H1 (cell line): Measurements from ENCODE around the gene GALNT15. TPM values are rescaled to one million over a fixed set of nuclear protein-coding genes. Genes with fewer than 3 reads are reported as not detected.

Experiments
- CTCF ChIA-PET: fragments of 300-600 bp; sonication (Branson Sonifier 250); formaldehyde crosslinking; loops from one replicate; lab custom pipeline; 2021; ENCODE audit not compliant: partially characterized antibody; lab: Charles Lee
- POLR2A ChIA-PET: fragments of 300-600 bp; sonication (Branson Sonifier 250); formaldehyde crosslinking; loops from one replicate; lab custom pipeline; 2021; ENCODE audit warnings: inconsistent platforms; ENCODE audit not compliant: partially characterized antibody; lab: Charles Lee
- DNase-seq, 2 experiments: peaks; one replicate each; pipeline versions ENCODE4 v3.0.0 to v3.0.0-alpha.2; 2010 to 2022; ENCODE audit warnings: low spot score in 2 of 2, low read depth in 1 of 2, mixed read lengths in 1 of 2
- FAIRE-seq: peaks from 2 replicates; lab custom pipeline; 2011; peaks lifted over from hg19 to GRCh38; lab: Jason Lieb, UNC
- H2AFZ ChIP-seq: 2 replicates; pipeline ENCODE4 v1.8.1; 2012; ENCODE audit warnings: low read length, inconsistent platforms
- H2AK5ac ChIP-seq: 2 replicates; pipeline ENCODE4 v1.6.1; 2013; ENCODE audit warnings: low read depth, low read length
- H2BK120ac ChIP-seq: replicated peaks from 2 replicates; pipeline ENCODE3; 2013; ENCODE audit warnings: low read depth, low read length, inconsistent platforms
- H2BK12ac ChIP-seq: 2 replicates; pipeline ENCODE4 v1.6.1; 2013; ENCODE audit warnings: low read depth, low read length
- H2BK15ac ChIP-seq: 2 replicates; pipeline ENCODE4 v1.6.1; 2013; ENCODE audit warnings: low read length
- H2BK20ac ChIP-seq: 2 replicates; pipeline ENCODE4 v1.6.1; 2013; ENCODE audit warnings: low read length
- H2BK5ac ChIP-seq: 2 replicates; pipeline ENCODE4 v1.6.1; 2013; ENCODE audit warnings: low read depth, low read length
- H3K14ac ChIP-seq: 2 replicates; pipeline ENCODE4 v1.6.1; 2013; ENCODE audit warnings: inconsistent platforms; ENCODE audit not compliant: insufficient read length
- H3K18ac ChIP-seq: 2 replicates; pipeline ENCODE4 v1.6.1; 2013; ENCODE audit warnings: low read length; ENCODE audit errors: extremely low read depth
- H3K23ac ChIP-seq: 2 replicates; pipeline ENCODE4 v1.6.1; 2013; ENCODE audit warnings: inconsistent platforms; ENCODE audit not compliant: insufficient read length
- H3K23me2 ChIP-seq: 2 replicates; pipeline ENCODE4 v1.6.1; 2013; ENCODE audit warnings: low read depth, low read length
- H3K27ac ChIP-seq: 2 replicates; pipeline ENCODE4 v1.6.1; 2011; ENCODE audit warnings: low read depth, low read length, inconsistent platforms
- H3K27me3 ChIP-seq, 4 experiments: replicated peaks in 1 of 4; 1 replicate in 1 of 4; 2 replicates in 3 of 4; pipeline versions ENCODE4 v1.6.1 to v1.8.1; 2011 to 2013; ENCODE audit warnings: low read length in 3 of 4, mild to moderate bottlenecking in 3 of 4, inconsistent platforms in 2 of 4, mixed read lengths in 2 of 4, moderate library complexity in 1 of 4; ENCODE audit not compliant: control insufficient read depth in 3 of 4, insufficient read depth in 3 of 4; ENCODE audit errors: extremely low read depth in 1 of 4
- H3K36me3 ChIP-seq, 4 experiments: 2 replicates each; pipeline versions ENCODE4 v1.6.1 to v1.8.1; 2011 to 2013; ENCODE audit warnings: mild to moderate bottlenecking in 4 of 4, low read length in 3 of 4, moderate library complexity in 2 of 4, control low read depth in 1 of 4, inconsistent platforms in 1 of 4; ENCODE audit not compliant: insufficient read depth in 4 of 4, control insufficient read depth in 2 of 4
- H3K4ac ChIP-seq: replicated peaks from 2 replicates; pipeline ENCODE3; 2013; ENCODE audit warnings: low read length, low read depth, mixed read lengths, inconsistent platforms; ENCODE audit not compliant: insufficient read length
- H3K4me1 ChIP-seq, 4 experiments: replicated peaks in 1 of 4; 1 replicate in 1 of 4; 2 replicates in 3 of 4; pipeline versions ENCODE4 v1.6.1 to v1.8.1; 2011 to 2013; ENCODE audit warnings: low read length in 3 of 4, inconsistent platforms in 2 of 4, mixed read lengths in 1 of 4; ENCODE audit not compliant: insufficient read depth in 4 of 4, control insufficient read depth in 3 of 4
- H3K4me2 ChIP-seq, 2 experiments: 2 replicates each; pipeline versions ENCODE4 v1.6.1 to v1.8.1; 2011 to 2013; ENCODE audit warnings: low read depth in 2 of 2, low read length in 2 of 2, control low read depth in 1 of 2, inconsistent platforms in 1 of 2, mild to moderate bottlenecking in 1 of 2; ENCODE audit not compliant: insufficient read depth in 1 of 2
- H3K4me3 ChIP-seq, 4 experiments: fragments of 200-600, 300-600 bp in 1 of 4; sonication (generic), shearing (Covaris generic), sonication (Bioruptor Twin) in 1 of 4; 2 replicates each; pipeline versions ENCODE4 v1.5.1 to v1.8.1; 2011 to 2016; ENCODE audit warnings: low read length in 4 of 4, low read depth in 3 of 4, control low read depth in 2 of 4, inconsistent platforms in 2 of 4, mild to moderate bottlenecking in 2 of 4, mixed read lengths in 1 of 4, moderate library complexity in 1 of 4; ENCODE audit not compliant: insufficient read depth in 2 of 4; ENCODE audit errors: extremely low read depth in 1 of 4
- H3K56ac ChIP-seq: replicated peaks from 2 replicates; pipeline ENCODE3; 2013; ENCODE audit warnings: low read depth, mild to moderate bottlenecking, mixed read lengths, low read length, inconsistent platforms; ENCODE audit not compliant: insufficient read length
- H3K79me1 ChIP-seq: 2 replicates; pipeline ENCODE4 v1.6.1; 2013; ENCODE audit warnings: low read depth, low read length, control low read depth
- H3K79me2 ChIP-seq, 2 experiments: 2 replicates each; pipeline versions ENCODE4 v1.6.1 to v1.8.1; 2012 to 2013; ENCODE audit warnings: low read length in 2 of 2, mild to moderate bottlenecking in 2 of 2, inconsistent platforms in 1 of 2; ENCODE audit not compliant: insufficient read depth in 2 of 2, control insufficient read depth in 1 of 2
- H3K9ac ChIP-seq, 4 experiments: replicated peaks in 1 of 4; 1 replicate in 1 of 4; 2 replicates in 3 of 4; pipeline versions ENCODE4 v1.6.1 to v1.8.1; 2011 to 2013; ENCODE audit warnings: low read depth in 3 of 4, low read length in 3 of 4, control low read depth in 2 of 4, mild to moderate bottlenecking in 2 of 4, moderate library complexity in 2 of 4, inconsistent platforms in 1 of 4; ENCODE audit errors: extremely low read depth in 1 of 4
- H3K9me3 ChIP-seq, 2 experiments: 2 replicates each; pipeline versions ENCODE4 v1.6.1 to v1.8.1; 2012 to 2013; ENCODE audit warnings: mild to moderate bottlenecking in 2 of 2, moderate library complexity in 2 of 2, control low read depth in 1 of 2, inconsistent platforms in 1 of 2, low read depth in 1 of 2, low read length in 1 of 2, mixed read lengths in 1 of 2; ENCODE audit not compliant: insufficient read depth in 2 of 2
- H4K20me1 ChIP-seq, 2 experiments: replicated peaks in 1 of 2; 2 replicates each; pipeline versions ENCODE3 to v1.8.1; 2011 to 2013; ENCODE audit warnings: inconsistent platforms in 2 of 2, low read length in 2 of 2, mild to moderate bottlenecking in 1 of 2; ENCODE audit not compliant: insufficient read depth in 2 of 2, control insufficient read depth in 1 of 2
- H4K5ac ChIP-seq: 2 replicates; pipeline ENCODE4 v1.6.1; 2013; ENCODE audit warnings: low read length, low read depth, mixed read lengths, inconsistent platforms; ENCODE audit not compliant: insufficient read length
- H4K8ac ChIP-seq: 2 replicates; pipeline ENCODE4 v1.8.0; 2013; ENCODE audit warnings: mild to moderate bottlenecking, moderate library complexity, low read length, inconsistent platforms; ENCODE audit not compliant: insufficient read depth; ENCODE audit errors: extremely low read depth
- H4K91ac ChIP-seq: replicated peaks from 2 replicates; pipeline ENCODE3; 2013; ENCODE audit warnings: low read length, mixed read lengths, inconsistent platforms; ENCODE audit not compliant: insufficient read length
- CBX8 ChIP-seq: fragments of 300-800, 300-1000 bp; sonication (generic); IDR thresholded peaks from 2 replicates; pipeline ENCODE4 v1.7.1; 2016; ENCODE audit warnings: low read depth, low read length, borderline replicate concordance
- CHD2 ChIP-seq: IDR thresholded peaks from 2 replicates; pipeline ENCODE4 v1.6.1; 2012; ENCODE audit warnings: low read length, improper control_type of control experiment
- CTBP2 ChIP-seq: IDR thresholded peaks from 2 replicates; pipeline ENCODE4 v1.7.0; 2011; ENCODE audit warnings: borderline replicate concordance, mild to moderate bottlenecking, moderate library complexity, mixed read lengths, low read length; ENCODE audit not compliant: insufficient read depth, insufficient read length
- FOSL1 ChIP-seq: IDR thresholded peaks from 2 replicates; pipeline ENCODE4 v1.6.1; 2011; ENCODE audit warnings: mild to moderate bottlenecking, low read depth, low read length, moderate library complexity; ENCODE audit not compliant: insufficient read depth
- GTF2F1 ChIP-seq: IDR thresholded peaks from 2 replicates; pipeline ENCODE4 v1.6.1; 2012; ENCODE audit warnings: low read depth, low read length, improper control_type of control experiment, borderline replicate concordance
- JUN ChIP-seq: IDR thresholded peaks from 2 replicates; pipeline ENCODE4 v1.6.1; 2011; ENCODE audit warnings: low read depth, mild to moderate bottlenecking, improper control_type of control experiment, low read length
- JUND ChIP-seq: IDR thresholded peaks from 2 replicates; pipeline ENCODE4 v1.6.1; 2011; ENCODE audit warnings: mild to moderate bottlenecking, improper control_type of control experiment, low read length
- KDM4A ChIP-seq: IDR thresholded peaks from one replicate; pipeline ENCODE4 v1.7.1; 2012; ENCODE audit warnings: low read depth, mild to moderate bottlenecking, moderate library complexity, low read length, inconsistent platforms; ENCODE audit not compliant: severe bottlenecking
- POLR2AphosphoS5 ChIP-seq: IDR thresholded peaks from 2 replicates; pipeline ENCODE4 v1.6.1; 2011; ENCODE audit warnings: low read depth, low read length
- RBBP5 ChIP-seq: IDR thresholded peaks from 2 replicates; pipeline ENCODE4 v1.7.1; 2012; ENCODE audit warnings: low read depth, mild to moderate bottlenecking, inconsistent platforms, low read length, moderate library complexity, borderline replicate concordance
- RFX5 ChIP-seq: IDR thresholded peaks from 2 replicates; pipeline ENCODE4 v1.6.1; 2011; ENCODE audit warnings: low read depth, low read length, improper control_type of control experiment, borderline replicate concordance
- SIN3A ChIP-seq, 2 experiments: IDR thresholded peaks in 1 of 2; conservative IDR thresholded peaks in 1 of 2; 2 replicates each; pipeline ENCODE4 v1.6.1; 2011 to 2012; ENCODE audit warnings: low read length in 2 of 2, improper control_type of control experiment in 1 of 2, low read depth in 1 of 2, mild to moderate bottlenecking in 1 of 2
- SP2 ChIP-seq: IDR thresholded peaks from 2 replicates; pipeline ENCODE4 v1.6.1; 2012; ENCODE audit warnings: mild to moderate bottlenecking, low read length, inconsistent platforms
- SP4 ChIP-seq: IDR thresholded peaks from 2 replicates; pipeline ENCODE4 v1.6.1; 2012; ENCODE audit warnings: low read length, inconsistent platforms
- TAF1 ChIP-seq: IDR thresholded peaks from 2 replicates; pipeline ENCODE4 v1.6.1; 2011; ENCODE audit warnings: mild to moderate bottlenecking, low read depth, low read length
- WGBS, 2 experiments: shearing (Covaris generic) in 1 of 2; methylation state at CpG; one replicate each; pipeline versions ENCODE4 v1.1.6 to v1.1.7; 2013 to 2015; ENCODE audit warnings: low lambda C conversion rate in 2 of 2, mixed read lengths in 2 of 2, inconsistent platforms in 1 of 2, low coverage in 1 of 2, missing lambda C conversion rate in 1 of 2; ENCODE audit not compliant: insufficient replicate concordance in 2 of 2, insufficient coverage in 1 of 2, insufficient read length in 1 of 2; ENCODE audit errors: extremely low coverage in 1 of 2, missing lambda C conversion rate in 1 of 2; 5-methylcytosine and 5-hydroxymethylcytosine counted together
- polyA plus RNA-seq, 7 experiments: library from polyadenylated mRNA; depleted of rRNA in 3 of 7; stranded (reverse) in 5 of 7; unstranded in 2 of 7; fragments of >200 nt in 5 of 7; fragments of 200-250 nt in 2 of 7; gene quantifications; 1 replicate in 5 of 7; 2 replicates in 1 of 7; 4 replicates in 1 of 7; pipeline versions ENCODE4 v1.2.1 to v1.2.3, GENCODE V29; 2011 to 2013; ENCODE audit warnings: missing spikeins in 2 of 7, mixed read lengths in 2 of 7
- total RNA-seq: library from RNA; stranded (reverse); fragmentation: NEBNext Ultra II Directional; extraction: Animal tissue kit (Norgen Biotek cat#: 25700); gene quantifications from 2 replicates; pipeline ENCODE4 v1.2.1, GENCODE V29; 2021

GALNT15 gene
- total and polyA plus RNA-seq, 2 of the 8 experiments (the other 6 are each of a cell fraction or from before 2014, with no cell fraction given): 0.02 TPM; not detected in 1

DNA sequence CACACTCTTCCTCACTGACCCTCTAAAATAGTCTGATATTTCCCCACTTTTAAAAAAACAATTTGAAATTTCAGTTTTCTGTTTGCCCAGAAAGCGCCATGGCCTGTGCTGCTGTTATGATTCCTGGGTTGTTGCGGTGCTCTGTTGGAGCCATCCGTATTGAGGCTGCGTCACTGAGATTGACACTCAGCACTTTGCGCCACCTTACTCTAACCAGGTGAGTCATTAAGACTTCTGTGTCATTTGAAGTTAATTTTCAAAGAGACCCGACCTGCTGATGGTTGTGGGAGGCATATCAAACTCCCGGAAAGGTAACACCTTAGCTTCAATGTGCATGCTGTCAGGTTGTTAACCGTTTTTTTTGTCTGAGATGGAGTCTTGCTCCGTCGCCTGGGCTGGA lies 96.4 kb downstream of the GALNT15 start:
- TF ChIP-seq GTF2F1 (no peak), KDM4A (no peak), JUND (no peak), SIN3A (conservative IDR thresholded peaks at IDR 0.05 in 1 of 2, IDR thresholded peaks at IDR 0.05 in 1 of 2; ENCODE audit: low read depth in 1 of 2, low read length in 2 of 2) (no peak), CHD2 (no peak), SP4 (no peak), RFX5 (no peak), CBX8 (no peak), CTBP2 (no peak), RBBP5 (no peak), POLR2AphosphoS5 (no peak), FOSL1 (no peak), JUN (no peak), SP2 (no peak), TAF1 (no peak)
- TF ChIP-seq, all 59 proteins: peak for 0
- ChIA-PET CTCF (interaction anchor here (1.3 to 1.5 kb wide), 3 partner anchors 20 to 211 kb away, joined by 3 to 4 read pairs (median 3); no protein-coding TSS in a partner anchor), POLR2A (no interaction called here)
- H3K14ac ChIP-seq: no peak overlapping the region
- no peaks in the 10 kb centered on the region for H3K23me2 ChIP-seq
- H3K4me2 ChIP-seq: no peak overlapping the region
- H2AK5ac ChIP-seq: no peak overlapping the region
- H3K56ac ChIP-seq: no peak overlapping the region
- H2BK120ac ChIP-seq: no peak overlapping the region
- FAIRE-seq (no peak), DNase-seq (no peak)
- no peaks in the 10 kb centered on the region for H3K9me3 ChIP-seq
- no peak overlapping the region for H3K23ac ChIP-seq
- H3K79me2 ChIP-seq: peaks cover 11 to 33% of the 10 kb centered on the region in 2 experiments
- H3K18ac ChIP-seq: no peak overlapping the region
- H3K79me1 ChIP-seq: no peaks in the 10 kb centered on the region; the same call in 1 of the 2 replicates
- no peak overlapping the region for H4K8ac ChIP-seq
- no peak overlapping the region for H4K5ac ChIP-seq
- no peak overlapping the region for H4K91ac ChIP-seq
- 82% methylated on average over 10 of the region's 10 CpGs; no CpG with 5 or more reads in 1 of the 2 experiments for WGBS, 2 experiments
- peaks cover 0 to 6% (median 1%) of the 10 kb centered on the region in 4 experiments; a peak in 3 of 7 replicates for H3K4me1 ChIP-seq
- H3K27me3 ChIP-seq: peaks cover 0 to 1% (median 0%) of the 10 kb centered on the region in 4 experiments; a peak in 1 of 7 replicates
- H3K4ac ChIP-seq: no peak overlapping the region
- H4K20me1 ChIP-seq: peaks cover 0 to 3% of the 10 kb centered on the region in 2 experiments
- H3K36me3 ChIP-seq: peaks cover 5 to 44% (median 21%) of the 10 kb centered on the region in 4 experiments; a peak in 7 of 8 replicates
- H2BK15ac ChIP-seq: no peak overlapping the region
- no peak overlapping the region for H2BK12ac ChIP-seq
- no peak overlapping the region for H3K9ac ChIP-seq
- no peak overlapping the region for H3K27ac ChIP-seq
- H2BK20ac ChIP-seq: no peak overlapping the region
- no peak overlapping the region for H3K4me3 ChIP-seq
- no peak overlapping the region for H2BK5ac ChIP-seq
- no peak overlapping the region for H2AFZ ChIP-seq
